Panc1 (cell line): ENCODE results near the gene PSMG1.

Experiments
- CTCF ChIP-seq: fragments of 450-650 bp; IDR thresholded peaks from 2 replicates; pipeline ENCODE4 v1.5.1; 2017; ENCODE audit warnings: mild to moderate bottlenecking
- POLR2AphosphoS5 ChIP-seq: IDR thresholded peaks from 2 replicates; pipeline ENCODE4 v1.6.1; 2012; ENCODE audit warnings: mild to moderate bottlenecking, low read depth, low read length, moderate library complexity

- TF ChIP-seq CTCF: no peak
- TF ChIP-seq POLR2AphosphoS5: no peak
Observed at GRCh38 chr21:39181205-39181818, 1.9 kb downstream of the PSMG1 start.
